SK-N-MC (cell line): ENCODE data around the gene PTPRM.

ENCODE experiments used
- DNase-seq: peaks from one replicate; pipeline ENCODE4 v3.0.0-alpha.2; 2011; ENCODE audit warnings: low read depth, low spot score
- H3K27ac ChIP-seq: fragments of 200-600 bp; sonication (generic); 2 replicates; pipeline ENCODE4 v1.5.1; 2016; ENCODE audit warnings: mixed run types
- H3K36me3 ChIP-seq: fragments of 200-600 bp; sonication (generic); 2 replicates; pipeline ENCODE4 v1.6.1; 2017; ENCODE audit warnings: antibody characterized with exemption, low read length, mixed read lengths; ENCODE audit not compliant: insufficient read depth
- H3K4me3 ChIP-seq: fragments of 200-600 bp; sonication (generic); 2 replicates; pipeline ENCODE4 v1.5.1; 2016
- H3K9ac ChIP-seq: fragments of 200-600 bp; sonication (generic); 2 replicates; pipeline ENCODE4 v1.8.0; 2017; ENCODE audit warnings: mixed run types, mixed read lengths; ENCODE audit not compliant: insufficient read length
- H3K9me3 ChIP-seq: fragments of 200-600 bp; sonication (generic); 2 replicates; pipeline ENCODE4 v1.6.1; 2017; ENCODE audit warnings: low read depth, mild to moderate bottlenecking, antibody characterized with exemption, low read length, moderate library complexity, mixed read lengths
- EZH2 ChIP-seq: fragments of 200-600 bp; sonication (generic); IDR thresholded peaks from one replicate; pipeline ENCODE4 v1.6.1; 2017; ENCODE audit warnings: antibody characterized with exemption
- FOXP2 ChIP-seq: optimal IDR thresholded peaks from 2 replicates; pipeline ENCODE3; 2011; ENCODE audit warnings: mild to moderate bottlenecking, moderate library complexity; ENCODE audit not compliant: insufficient read depth; ENCODE audit errors: extremely low read length, control extremely low read depth
- POLR2AphosphoS5 ChIP-seq: IDR thresholded peaks from 2 replicates; pipeline ENCODE4 v1.6.1; 2012; ENCODE audit warnings: mild to moderate bottlenecking, low read depth, low read length, borderline replicate concordance

PTPRM gene

DNA sequence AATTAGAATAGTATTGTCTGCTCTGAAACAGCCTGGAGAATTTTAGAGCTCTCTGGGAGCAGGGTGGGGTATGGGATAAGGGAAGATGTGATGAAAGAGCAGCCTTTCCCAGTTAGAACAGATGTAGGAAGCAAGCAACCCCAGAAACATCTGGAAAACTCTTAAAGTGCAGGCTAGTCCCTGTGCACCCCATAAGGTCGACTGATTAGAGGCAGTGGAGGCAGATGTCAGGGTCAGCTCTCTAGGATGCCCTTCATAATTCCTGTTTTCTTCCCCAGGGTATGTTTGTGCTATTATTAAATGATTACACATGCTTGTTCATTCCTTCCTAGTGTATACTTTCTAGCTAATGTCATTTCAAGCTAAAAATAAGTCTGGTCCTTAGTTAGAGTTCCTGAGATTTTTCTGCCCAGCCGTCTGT is 41.7 kb downstream of the PTPRM start:
- DNase-seq: no peak
- no peak for TF ChIP-seq POLR2AphosphoS5
- TF ChIP-seq EZH2: no peak
- no peak for TF ChIP-seq FOXP2
- H3K4me3 ChIP-seq: no peak overlapping the region
- no peaks in the 10 kb centered on the region for H3K36me3 ChIP-seq
- no peaks in the 10 kb centered on the region for H3K9me3 ChIP-seq
- H3K9ac ChIP-seq: no peak overlapping the region
- no peak overlapping the region for H3K27ac ChIP-seq

DNA sequence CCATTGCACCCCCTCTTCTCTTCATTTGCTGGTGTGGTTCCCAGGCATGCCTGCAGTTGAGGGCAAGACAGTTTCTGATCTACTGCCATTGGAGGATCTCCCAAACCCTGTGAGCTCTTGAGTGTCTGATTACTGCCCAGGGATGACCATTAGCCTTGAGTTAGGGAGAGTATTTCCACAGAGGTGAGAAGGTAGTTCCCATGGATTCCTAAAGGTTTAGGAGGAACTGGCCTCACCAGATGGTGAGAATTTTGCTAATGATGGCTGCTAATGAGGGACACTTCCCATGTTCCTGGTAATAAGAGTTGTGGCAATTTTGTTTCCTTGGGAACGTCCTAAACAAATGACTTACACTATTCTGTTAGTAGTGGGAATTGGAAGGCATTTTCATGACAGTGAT is 42.5 kb downstream of the PTPRM start:
- no peak overlapping the region for H3K27ac ChIP-seq
- DNase-seq: no peak
- H3K36me3 ChIP-seq: no peaks in the 10 kb centered on the region
- H3K9me3 ChIP-seq: no peaks in the 10 kb centered on the region
- no peak overlapping the region for H3K9ac ChIP-seq
- TF ChIP-seq EZH2 (no peak), POLR2AphosphoS5 (no peak), FOXP2 (no peak)
- H3K4me3 ChIP-seq: no peak overlapping the region

DNA sequence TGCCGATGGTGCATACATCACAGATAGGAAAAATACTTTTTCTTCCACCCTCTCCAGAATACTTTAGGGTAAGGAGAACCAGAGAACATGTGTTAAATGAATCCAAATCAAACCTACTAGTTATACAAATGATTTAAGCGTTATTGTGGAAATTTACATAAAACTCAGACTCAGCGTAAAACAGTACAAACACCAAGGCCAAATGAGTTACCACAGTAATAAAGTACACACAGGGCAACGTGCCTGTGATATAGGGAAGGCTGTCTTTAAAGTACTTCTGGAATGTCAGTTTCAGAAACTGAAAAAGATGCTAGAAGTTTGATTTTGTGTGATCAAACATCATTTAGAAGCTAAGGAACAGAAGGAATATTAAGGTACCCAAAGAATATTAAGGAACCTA is 46.9 kb downstream of the PTPRM start:
- H3K27ac ChIP-seq: no peak overlapping the region
- no peaks in the 10 kb centered on the region for H3K9me3 ChIP-seq
- no peak overlapping the region for H3K9ac ChIP-seq
- no peak overlapping the region for H3K4me3 ChIP-seq
- no peak for TF ChIP-seq FOXP2
- TF ChIP-seq EZH2: no peak
- no peaks in the 10 kb centered on the region for H3K36me3 ChIP-seq
- no peak for DNase-seq

DNA sequence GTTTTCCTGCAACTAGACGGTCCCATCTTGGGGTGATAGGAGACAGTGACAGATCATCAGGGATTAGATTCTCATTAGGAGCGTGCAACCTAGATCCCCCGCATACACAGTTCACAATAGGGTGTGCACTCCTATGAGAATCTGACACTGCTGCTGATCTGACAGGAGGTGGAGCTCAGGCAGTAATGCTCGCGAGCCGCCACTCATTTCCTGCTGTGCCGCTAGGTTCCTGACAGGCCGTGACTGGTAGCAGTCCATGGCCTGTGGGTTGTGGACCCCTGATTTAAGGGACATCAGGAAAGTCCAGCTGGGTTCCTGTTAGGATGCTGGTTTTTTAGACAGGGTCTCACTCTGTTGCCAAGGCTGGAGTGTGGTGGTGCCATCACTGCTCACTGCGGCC is 48.7 kb downstream of the PTPRM start:
- Histone ChIP-seq H3K27ac (no peak overlapping the region), H3K36me3 (no peaks in the 10 kb centered on the region), H3K9ac (no peak overlapping the region), H3K9me3 (no peaks in the 10 kb centered on the region), H3K4me3 (no peak overlapping the region)
- DNase-seq: no peak
- TF ChIP-seq FOXP2 (no peak), EZH2 (no peak), POLR2AphosphoS5 (no peak)

DNA sequence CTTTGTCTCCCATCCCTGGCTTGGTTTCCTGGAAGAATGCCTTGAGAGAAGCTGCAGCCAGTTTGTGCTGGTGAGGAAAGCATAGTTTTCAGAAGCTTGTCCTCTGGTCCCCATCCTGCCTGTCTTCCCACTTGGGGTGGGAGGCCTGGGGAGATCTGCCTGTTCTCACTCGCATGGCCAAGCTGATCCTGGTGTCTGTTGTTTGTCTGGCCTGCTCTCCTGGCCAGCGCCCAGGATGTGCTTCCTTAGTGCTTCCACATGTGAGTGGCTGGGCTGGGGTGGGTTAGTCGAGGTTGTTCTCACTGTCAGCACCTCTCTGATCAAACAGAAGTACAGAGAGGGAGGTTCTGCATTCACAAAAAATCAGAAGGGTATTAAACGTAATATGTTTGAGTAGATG is 49.5 kb downstream of the PTPRM start:
- DNase-seq: no peak
- H3K9me3 ChIP-seq: no peaks in the 10 kb centered on the region
- TF ChIP-seq FOXP2: no peak
- no peak for TF ChIP-seq POLR2AphosphoS5
- no peak for TF ChIP-seq EZH2
- no peaks in the 10 kb centered on the region for H3K36me3 ChIP-seq
- no peak overlapping the region for H3K9ac ChIP-seq
- H3K4me3 ChIP-seq: no peak overlapping the region
- no peak overlapping the region for H3K27ac ChIP-seq

DNA sequence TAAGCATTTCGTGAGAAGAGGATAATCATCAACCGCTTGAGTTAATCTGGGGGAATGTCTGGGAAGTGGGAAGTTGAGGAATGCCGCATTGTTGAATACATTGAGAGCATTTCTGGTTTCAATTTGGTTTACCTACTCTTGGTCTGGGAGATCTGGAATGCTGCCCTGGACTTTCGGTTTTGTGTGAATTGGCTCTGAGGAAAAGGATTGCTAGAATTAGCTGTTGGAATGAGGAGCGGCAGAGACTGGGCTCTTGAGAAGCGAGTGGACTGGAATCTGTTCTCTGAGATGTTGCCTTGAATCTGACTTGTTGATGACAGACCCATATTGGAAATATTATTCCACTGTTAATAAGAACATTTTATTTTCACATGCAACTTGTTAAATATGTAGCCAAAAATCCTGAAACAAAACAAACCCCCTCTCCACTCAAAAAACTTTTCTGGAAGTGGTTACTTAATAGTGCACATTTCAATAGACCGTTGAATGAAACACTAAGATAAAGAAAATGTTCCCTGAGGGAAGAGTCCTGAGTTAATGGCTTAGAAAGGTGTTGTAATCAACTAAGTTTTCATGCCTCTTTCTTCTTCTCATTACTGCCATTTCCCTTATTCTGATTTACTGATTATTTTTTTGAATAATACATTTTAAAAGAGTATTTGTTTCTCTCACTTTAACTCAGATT is 50.8 kb downstream of the PTPRM start:
- DNase-seq: no peak
- H3K9ac ChIP-seq: no peak overlapping the region
- H3K36me3 ChIP-seq: no peaks in the 10 kb centered on the region
- peak overlapping the region; percentile 37 for H3K4me3 ChIP-seq
- TF ChIP-seq EZH2 (no peak), FOXP2 (no peak), POLR2AphosphoS5 (no peak)
- no peak overlapping the region for H3K27ac ChIP-seq
- H3K9me3 ChIP-seq: no peaks in the 10 kb centered on the region

DNA sequence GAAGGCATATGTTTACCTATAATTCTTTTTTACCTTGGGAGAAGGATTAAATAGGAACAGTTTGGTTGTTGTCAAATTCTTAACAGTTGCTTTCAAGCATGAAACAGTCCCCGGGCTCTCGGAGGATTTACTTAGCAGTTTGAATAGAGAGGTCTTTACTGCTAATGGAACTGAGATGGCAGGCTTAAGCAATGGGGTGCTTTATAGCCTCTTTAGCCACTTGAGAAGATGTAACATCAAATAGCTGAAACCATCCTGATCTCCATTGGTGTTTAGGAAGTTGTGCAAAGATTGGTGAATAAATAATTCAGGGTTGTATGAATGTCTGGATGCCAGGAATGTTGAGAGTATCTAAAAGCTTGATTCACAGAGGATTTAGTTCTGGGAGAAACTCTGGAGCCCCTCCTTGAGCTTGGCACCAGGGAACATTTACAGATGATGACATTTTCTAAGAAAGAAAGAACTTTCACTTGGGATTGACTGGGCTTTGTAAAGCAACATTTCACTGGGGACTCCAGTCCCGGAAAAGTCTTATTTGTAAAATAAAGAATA is 51.9 kb downstream of the PTPRM start:
- TF ChIP-seq FOXP2 (no peak), EZH2 (no peak), POLR2AphosphoS5 (no peak)
- Histone ChIP-seq H3K9me3 (no peaks in the 10 kb centered on the region), H3K4me3 (no peak overlapping the region), H3K27ac (no peak overlapping the region), H3K36me3 (no peaks in the 10 kb centered on the region), H3K9ac (no peak overlapping the region)
- DNase-seq: no peak

DNA sequence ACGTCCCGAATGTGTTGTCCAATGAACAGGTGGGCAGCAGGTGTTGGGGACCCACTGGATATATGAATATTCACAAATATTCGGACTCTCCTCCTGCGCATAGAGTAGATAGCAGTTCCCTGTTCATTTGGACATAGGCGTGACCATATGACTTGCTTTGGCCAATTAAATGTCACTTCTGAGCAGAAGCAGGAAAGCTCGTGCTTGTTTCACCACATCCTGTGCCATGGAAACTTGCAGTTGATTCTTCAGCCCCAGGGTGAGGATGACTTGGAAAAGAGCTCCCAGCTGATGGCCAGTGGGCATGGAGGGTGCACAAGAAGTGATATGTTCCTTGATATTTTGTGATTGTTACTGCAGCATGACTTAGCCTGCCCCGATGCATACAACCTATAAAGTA is 52.6 kb downstream of the PTPRM start:
- TF ChIP-seq FOXP2 (no peak), POLR2AphosphoS5 (no peak), EZH2 (no peak)
- no peak for DNase-seq
- Histone ChIP-seq H3K27ac (no peak overlapping the region), H3K36me3 (no peaks in the 10 kb centered on the region), H3K9me3 (no peaks in the 10 kb centered on the region), H3K9ac (no peak overlapping the region), H3K4me3 (no peak overlapping the region)

DNA sequence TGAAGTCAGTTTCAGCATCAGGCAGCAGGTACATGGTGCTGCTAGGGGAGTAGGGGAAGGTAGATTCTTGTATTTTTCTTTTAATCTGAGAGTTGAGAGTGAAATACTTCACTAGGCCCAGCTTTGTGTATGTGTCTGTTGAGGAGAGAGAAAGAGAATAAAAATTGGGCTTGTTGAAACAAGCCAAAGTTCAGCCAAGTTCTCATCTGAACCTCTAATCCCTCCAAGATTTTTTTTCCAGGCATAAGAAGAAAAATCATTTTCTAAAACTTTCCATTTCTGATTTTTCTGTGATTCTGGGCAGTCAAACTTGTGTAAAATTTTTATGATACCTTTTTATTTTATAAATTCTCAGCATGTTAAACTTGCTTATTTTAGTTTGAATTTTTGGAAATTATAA is 55.6 kb downstream of the PTPRM start:
- no peaks in the 10 kb centered on the region for H3K9me3 ChIP-seq
- no peaks in the 10 kb centered on the region for H3K36me3 ChIP-seq
- no peak for DNase-seq
- no peak overlapping the region for H3K27ac ChIP-seq
- H3K9ac ChIP-seq: no peak overlapping the region
- TF ChIP-seq FOXP2: no peak
- no peak overlapping the region for H3K4me3 ChIP-seq
